Measurements from ENCODE around the gene JCAD.

The JCAD gene

DNA sequence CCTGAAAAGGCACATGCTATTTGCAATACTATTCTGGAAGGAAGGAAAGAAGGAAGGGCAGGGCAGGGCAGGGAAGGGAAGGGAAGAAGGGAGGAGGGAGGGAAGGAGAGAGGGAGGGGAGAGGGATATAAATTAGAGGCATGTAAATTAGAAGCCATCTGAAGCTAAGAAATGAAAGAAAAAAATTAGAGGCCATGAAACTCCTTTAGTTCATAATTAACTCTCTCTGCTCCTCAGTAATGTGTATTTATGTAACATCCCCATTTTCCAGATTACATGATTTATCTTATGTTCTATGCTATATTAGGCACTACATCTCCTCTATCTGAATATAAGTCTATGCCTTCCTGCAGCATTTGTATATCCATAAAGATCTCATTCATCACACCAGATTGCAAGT, 12.7 kb upstream of the JCAD start:
- DNase-seq, result no peak

DNA sequence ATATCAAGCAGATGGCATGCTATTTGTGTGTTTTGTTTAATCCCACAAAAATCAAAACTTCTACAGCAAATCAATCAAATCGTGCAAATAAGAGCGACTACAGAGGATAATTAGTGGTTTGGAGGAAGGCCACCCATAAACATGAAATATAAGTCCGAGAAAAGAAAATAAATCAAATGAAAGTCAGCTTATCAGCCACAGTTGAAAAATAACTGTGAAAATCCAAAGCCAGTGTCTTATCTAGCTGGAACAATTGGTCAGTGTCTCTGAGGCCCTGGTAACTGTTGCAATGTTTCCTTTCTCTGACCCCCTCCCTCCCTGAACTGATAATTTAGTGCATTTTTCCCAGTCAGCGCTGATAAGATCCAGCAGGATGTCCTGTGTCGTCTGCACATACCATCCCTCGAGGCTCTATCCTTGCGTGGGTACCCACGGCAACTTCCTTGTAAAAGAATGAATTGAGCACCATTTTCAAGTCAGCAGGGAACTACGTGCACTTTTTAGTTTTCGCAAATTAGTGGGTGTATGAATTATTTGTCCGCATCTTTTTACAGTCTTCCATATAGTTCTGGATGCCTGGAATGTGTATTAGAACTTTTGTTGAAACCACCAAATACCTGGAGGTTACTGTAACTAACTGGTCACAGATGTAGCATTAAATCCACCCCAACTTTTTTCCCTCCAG, 10.8 kb upstream of the JCAD start:
- DNase-seq, result no peak

GRCh38 chr10:30068492-30069223, 9.3 kb upstream of the JCAD start:
- no peak for DNase-seq

DNA sequence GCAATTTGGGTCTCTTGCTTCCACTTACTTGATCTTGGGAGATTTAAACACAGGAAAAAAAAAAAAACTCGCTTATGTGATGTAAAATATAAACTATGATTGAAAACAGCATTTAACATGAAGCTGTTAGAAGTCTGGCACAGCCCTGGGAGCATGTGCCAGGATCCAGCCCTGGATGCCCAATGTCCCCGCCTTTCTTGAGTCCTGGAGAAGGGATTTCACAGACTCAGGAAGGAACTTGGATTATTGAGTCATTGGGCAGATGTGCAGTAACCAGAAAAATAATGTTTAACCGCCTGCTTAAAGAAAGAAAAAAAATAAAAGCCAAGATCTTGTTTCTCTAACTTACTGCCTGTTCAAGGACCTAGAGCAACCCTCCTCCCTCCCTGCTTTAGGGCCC, 3.7 kb upstream of the JCAD start:
- peak; percentile 63 for DNase-seq

GRCh38 chr10:30062582-30062981, 3.2 kb upstream of the JCAD start:
- DNase-seq, result no peak

DNA sequence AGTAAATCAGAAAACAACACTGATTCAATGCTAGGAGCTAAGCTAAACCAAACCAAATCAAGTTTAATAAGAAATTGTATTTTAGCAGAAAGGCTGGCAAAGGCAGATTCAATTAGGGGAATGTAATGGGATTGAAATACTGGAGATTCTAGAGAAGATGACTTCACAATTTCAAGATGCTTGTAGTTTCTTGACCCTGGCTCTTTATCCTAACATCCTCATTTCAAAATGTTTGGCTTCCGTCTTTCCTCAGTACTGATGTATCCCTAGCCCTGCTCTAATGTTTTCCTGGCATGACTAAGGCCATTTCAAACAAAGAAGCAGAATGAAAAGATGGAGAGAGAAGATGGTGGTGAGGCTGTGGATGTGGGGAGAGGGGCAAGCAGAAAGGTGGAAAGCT, 2.7 kb upstream of the JCAD start:
- DNase-seq, result no peak

DNA sequence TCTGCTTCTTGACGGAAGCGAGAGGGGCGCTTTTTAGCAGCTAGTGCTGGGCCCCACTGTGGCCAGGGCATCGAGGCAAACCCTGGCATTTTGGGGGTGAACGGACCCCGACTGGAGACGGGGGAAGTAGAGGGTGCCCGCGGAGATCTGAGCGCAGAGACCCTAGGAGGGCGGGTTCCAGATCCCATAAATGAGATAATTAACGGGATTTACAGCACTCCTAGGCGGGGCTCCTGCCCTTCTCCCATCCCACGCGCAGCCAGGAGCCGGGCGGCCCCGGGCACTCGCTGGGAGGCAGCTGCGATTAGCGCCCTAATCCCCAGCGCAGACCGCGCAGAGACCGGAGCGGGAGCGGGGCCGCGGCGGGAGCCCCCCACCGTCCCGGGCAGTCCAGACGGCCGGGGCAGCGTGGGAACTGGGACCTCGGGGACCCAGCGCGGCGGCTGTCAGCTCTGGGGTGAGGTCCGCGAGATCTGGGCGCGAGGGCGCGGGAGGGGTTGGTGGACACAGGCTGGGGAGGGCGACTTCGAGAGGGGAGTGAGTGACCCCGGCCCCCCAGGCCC, 735 bp downstream of the JCAD start:
- DNase-seq, result peak; percentile 64

DNA sequence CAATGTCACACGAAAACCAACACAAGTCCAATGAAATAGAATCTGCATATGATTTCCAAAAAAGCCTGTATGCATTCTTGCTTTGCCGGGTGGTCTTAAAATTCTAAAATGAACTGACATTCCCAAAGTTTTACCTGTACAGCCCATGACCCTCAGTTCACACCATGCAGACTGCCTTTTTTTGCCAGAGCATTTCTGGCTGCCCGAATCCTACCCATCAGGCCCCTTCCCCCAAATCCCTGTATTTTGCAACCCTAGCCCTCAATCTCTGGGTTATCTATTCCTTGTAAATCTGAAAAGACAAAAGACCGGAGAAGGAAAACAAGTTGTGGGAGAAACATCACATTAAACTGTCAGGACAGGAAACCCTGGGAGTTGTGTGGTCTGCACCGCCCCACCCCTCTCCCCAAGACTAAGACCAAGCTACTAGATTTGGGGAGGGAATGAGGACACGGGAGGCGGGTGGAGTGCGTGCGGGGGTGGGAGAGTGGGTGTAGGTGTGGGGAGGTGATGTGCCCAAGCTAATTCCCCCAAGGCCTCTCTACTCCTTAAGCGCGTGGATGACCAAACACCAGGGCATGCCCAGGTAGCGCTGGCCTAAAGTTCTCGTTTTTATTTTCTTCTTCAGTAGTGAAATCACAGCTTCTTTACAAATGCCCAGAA, 1.4 kb downstream of the JCAD start:
- no peak for DNase-seq

- no peak for DNase-seq
These were observed 2.0 kb downstream of the JCAD start for GRCh38 chr10:30057421-30057841.

- DNase-seq, result no peak
These were observed 2.5 kb downstream of the JCAD start for GRCh38 chr10:30056767-30057355.

- DNase-seq, result no peak
These were observed 3.1 kb downstream of the JCAD start for GRCh38 chr10:30056281-30056680.

- DNase-seq, result no peak
These were observed 4.1 kb downstream of the JCAD start for GRCh38 chr10:30055226-30055662.

- DNase-seq, result no peak
These were observed 7.3 kb downstream of the JCAD start for GRCh38 chr10:30052062-30052461.

DNA sequence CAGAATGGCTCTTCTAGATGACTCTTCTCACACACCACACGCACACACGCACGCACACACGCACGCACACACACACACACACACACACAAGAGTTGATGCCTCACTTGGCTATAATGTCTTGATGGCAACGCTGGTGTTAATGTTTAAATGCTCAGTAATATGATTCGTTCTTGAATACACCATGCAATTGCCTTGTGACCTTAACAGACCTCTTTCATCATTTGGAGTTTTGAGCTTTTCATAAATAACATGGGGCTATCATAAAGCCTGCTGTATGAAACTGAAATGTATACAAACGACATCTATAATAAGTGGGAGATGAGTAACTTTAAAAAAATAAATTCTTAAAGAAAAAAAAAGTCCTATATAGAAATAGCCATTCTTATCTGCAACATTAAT, 8.2 kb downstream of the JCAD start:
- no peak for DNase-seq

GRCh38 chr10:30050411-30050810, 9.0 kb downstream of the JCAD start:
- no peak for DNase-seq

GRCh38 chr10:30048768-30049517, 10.4 kb downstream of the JCAD start:
- no peak for DNase-seq

GRCh38 chr10:30047924-30048531, 11.4 kb downstream of the JCAD start:
- DNase-seq, result no peak

GRCh38 chr10:30047430-30047829, 12.0 kb downstream of the JCAD start:
- no peak for DNase-seq

DNA sequence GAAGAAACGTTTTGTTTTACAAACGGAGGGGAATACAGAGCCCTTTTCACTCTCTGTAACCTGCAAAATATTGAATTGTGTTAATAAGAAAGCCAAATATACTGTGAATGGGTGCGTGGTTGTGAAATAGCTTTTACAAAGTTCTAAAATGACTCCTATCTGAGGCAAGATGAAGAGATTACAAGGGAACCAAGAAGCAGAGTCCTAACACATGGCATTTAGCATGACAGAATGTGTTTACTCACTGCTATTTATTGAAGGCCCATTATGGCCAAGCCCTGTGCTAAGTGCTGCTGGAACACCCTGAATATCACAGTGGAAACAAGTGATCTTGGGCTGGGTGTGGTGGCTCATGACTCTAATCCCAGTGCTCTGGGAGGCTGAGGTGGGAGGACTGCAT, 12.9 kb downstream of the JCAD start:
- DNase-seq, result no peak

GRCh38 chr10:30045961-30046360, 13.4 kb downstream of the JCAD start:
- no peak for DNase-seq

- no peak for DNase-seq
These were observed 15.7 kb downstream of the JCAD start for GRCh38 chr10:30043476-30044270.
